Hematopoietic multipotent progenitor cell treated with erythropoietin and hydrocortisone succinate and interleukin-3 and kit ligand, for 6 days (in vitro differentiated cells): Measurements from ENCODE around the gene RIC8B.
"Not testable (repeated sequence)": the region's sequence is repeated elsewhere in the genome, so short reads cannot be mapped to it uniquely, and the experiment has no call there.

Source experiments
- DNase-seq: peaks from one replicate; pipeline ENCODE4 v3.0.0-alpha.2; 2015

Gene RIC8B

DNA sequence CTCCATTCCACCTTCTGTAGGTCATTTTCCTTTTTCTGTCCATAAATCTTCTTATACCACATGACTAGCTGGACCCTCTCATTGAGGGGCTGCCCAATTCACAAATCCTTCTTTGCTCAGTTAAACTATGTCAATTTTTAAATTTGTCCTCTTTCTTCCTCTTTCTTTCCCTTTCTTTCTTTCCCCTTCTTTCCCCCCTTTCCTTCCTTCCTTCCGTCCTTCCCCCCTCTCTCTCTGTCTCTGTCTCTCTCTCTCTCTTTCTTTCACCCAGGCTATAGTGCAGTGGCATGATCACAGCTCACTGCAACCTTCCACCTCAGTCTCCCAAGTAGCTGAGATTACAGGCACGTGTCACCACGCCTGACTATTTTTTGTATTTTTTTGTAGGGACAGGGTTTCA lies 134.1 kb downstream of the RIC8B start:
- no peak for DNase-seq

- DNase-seq, result peak; percentile 84
Measured at GRCh38 chr12:106910202-106910601, 135.7 kb downstream of the RIC8B start.

GRCh38 chr12:106911581-106911980 lies 137.1 kb downstream of the RIC8B start:
- DNase-seq, result no peak

GRCh38 chr12:106913456-106913855 lies 139.0 kb downstream of the RIC8B start:
- no peak for DNase-seq

- DNase-seq, result no peak
Measured at GRCh38 chr12:106914796-106915634, 140.5 kb downstream of the RIC8B start.

- DNase-seq, result no peak
Measured at GRCh38 chr12:106915635-106916026, 141.1 kb downstream of the RIC8B start.

DNA sequence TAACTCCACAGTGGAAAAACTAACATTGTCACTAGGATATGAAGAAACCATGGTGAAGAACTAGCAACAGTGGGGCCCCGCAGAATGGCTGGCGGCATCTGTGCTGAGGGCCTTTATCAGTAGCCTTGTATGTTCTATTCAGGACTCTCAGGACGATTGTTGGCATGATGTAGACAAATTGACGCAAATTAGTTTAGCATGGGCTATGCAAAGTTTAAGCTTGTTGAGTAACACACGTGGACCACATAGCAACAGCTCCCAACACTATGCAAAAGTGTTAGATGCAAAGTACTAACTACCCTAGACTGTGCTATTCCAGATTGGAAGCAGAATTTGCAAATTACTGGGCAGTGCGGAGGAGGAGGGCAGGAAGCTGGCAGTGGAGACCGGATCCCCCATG lies 143.0 kb downstream of the RIC8B start:
- no peak for DNase-seq

GRCh38 chr12:106918746-106919145 lies 144.3 kb downstream of the RIC8B start:
- DNase-seq, result peak; percentile 32

- DNase-seq, result peak; percentile 78
Measured at GRCh38 chr12:106919910-106920544, 145.5 kb downstream of the RIC8B start.

GRCh38 chr12:106921976-106922375 lies 147.5 kb downstream of the RIC8B start:
- not testable (repeated sequence) for DNase-seq

DNA sequence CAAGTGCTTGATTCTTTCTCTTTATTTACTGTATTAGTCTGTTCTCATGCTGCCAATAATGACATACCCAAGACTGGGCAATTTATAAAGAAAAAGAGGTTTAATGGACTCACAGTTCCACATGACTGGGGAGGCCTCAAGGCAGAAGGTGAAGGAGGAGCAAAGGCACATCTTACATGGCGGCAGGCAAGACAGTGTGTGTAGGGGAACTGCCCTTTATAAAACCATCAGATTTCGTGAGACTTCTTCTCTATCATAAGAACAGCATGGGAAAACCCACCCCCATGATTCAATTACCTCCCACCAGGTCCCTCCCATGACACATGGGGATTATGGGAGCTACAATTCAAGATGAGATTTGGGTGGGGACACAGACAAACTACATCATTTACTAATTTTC lies 149.1 kb downstream of the RIC8B start:
- not testable (repeated sequence) for DNase-seq

DNA sequence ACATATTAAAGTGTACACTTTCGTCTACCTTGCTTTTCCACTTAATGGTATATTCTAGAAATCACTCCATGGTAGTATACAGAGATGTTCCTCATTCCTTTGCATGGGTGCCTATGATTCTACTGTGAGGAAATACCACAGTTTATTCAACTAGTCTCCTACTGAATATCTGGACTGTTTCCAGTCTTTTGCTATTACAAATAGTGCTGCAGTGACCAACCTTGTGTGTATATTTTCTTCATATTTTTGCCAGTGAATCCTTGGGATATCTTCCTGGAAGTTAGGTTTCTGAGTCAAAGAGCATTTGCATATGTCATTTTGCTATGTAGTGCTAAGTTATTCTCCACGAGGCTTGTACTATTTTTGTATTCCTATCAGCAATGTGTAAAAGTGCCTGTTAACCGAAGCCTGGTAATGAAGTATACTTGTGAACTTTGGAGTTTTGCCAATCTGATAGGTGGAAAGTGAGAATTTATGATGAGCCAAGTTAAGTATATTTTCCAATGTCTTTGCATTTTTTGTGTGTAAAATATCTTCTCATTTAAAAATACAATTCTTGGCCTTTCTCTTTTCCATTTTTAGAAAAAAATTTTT lies 149.9 kb downstream of the RIC8B start:
- DNase-seq, result no peak

DNA sequence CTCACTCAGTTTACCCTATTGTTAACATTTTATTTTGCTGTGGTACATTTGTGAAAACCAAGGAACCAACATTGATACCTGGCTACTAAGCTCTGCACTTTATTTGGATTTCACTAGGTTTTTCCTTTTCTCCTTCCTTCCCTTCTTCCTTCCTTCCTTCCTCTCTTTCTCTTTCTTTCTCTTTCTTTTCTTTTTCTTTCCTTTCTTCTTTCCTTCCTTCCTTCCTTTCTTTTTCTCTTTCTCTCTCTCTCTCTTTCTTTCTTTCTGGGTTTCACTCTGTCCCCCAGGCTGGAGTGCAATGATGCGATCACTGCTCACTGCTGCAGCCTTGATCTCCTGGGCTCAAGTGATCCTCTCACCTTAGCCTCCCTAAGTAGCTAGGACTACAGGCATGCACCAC lies 152.2 kb downstream of the RIC8B start:
- no peak for DNase-seq

- DNase-seq, result no peak
Measured at GRCh38 chr12:106934277-106934676, 159.8 kb downstream of the RIC8B start.
